GM23338 (cell line): ENCODE results near the gene PHF10. TPM values are rescaled to one million over a fixed set of nuclear protein-coding genes. Genes with fewer than 3 reads are reported as not detected.

ENCODE experiments used
- ATAC-seq: fragments of 200-7000 bp; cut with Tn5 transposase; 3 replicates; pipeline ENCODE4 v1.9.1; 2020
- DNase-seq: peaks from one replicate; pipeline ENCODE4 v3.0.0-alpha.2; 2015; ENCODE audit warnings: low spot score
- H2AFZ ChIP-seq: fragments of 200-600 bp; sonication (generic); 2 replicates; pipeline ENCODE4 v1.8.0; 2016; ENCODE audit warnings: antibody characterized with exemption, mild to moderate bottlenecking, moderate library complexity
- H3F3A ChIP-seq: fragments of 200-600 bp; sonication (generic); replicated peaks from 2 replicates; pipeline ENCODE4 v1.8.0; 2017; ENCODE audit warnings: antibody characterized with exemption, mixed run types, low read depth
- H3K27ac ChIP-seq: fragments of 200-600 bp; sonication (generic); 2 replicates; pipeline ENCODE4 v1.6.1; 2016; ENCODE audit warnings: low read depth
- H3K27me3 ChIP-seq: fragments of 200-600 bp; sonication (generic); 2 replicates; pipeline ENCODE4 v1.8.0; 2016; ENCODE audit warnings: mild to moderate bottlenecking, mixed run types, moderate library complexity; ENCODE audit not compliant: insufficient read depth
- H3K36me3 ChIP-seq: fragments of 200-600 bp; sonication (generic); 2 replicates; pipeline ENCODE4 v1.8.0; 2016; ENCODE audit warnings: mild to moderate bottlenecking; ENCODE audit not compliant: insufficient read depth
- H3K4me1 ChIP-seq: fragments of 200-600 bp; sonication (generic); 2 replicates; pipeline ENCODE4 v1.8.0; 2016; ENCODE audit warnings: mild to moderate bottlenecking, moderate library complexity; ENCODE audit not compliant: insufficient read depth
- H3K4me2 ChIP-seq: fragments of 200-600 bp; sonication (generic); 2 replicates; pipeline ENCODE4 v1.7.1; 2017; ENCODE audit warnings: mixed run types
- H3K4me3 ChIP-seq: fragments of 200-600 bp; sonication (generic); 2 replicates; pipeline ENCODE4 v1.6.1; 2016; ENCODE audit warnings: mixed run types
- H3K79me2 ChIP-seq: fragments of 200-600 bp; sonication (generic); replicated peaks from 2 replicates; pipeline ENCODE4 v1.8.0; 2017; ENCODE audit warnings: mild to moderate bottlenecking; ENCODE audit not compliant: insufficient read depth
- H3K9me2 ChIP-seq: fragments of 200-600 bp; sonication (generic); 2 replicates; pipeline ENCODE4 v1.8.0; 2017; ENCODE audit not compliant: insufficient read depth
- H4K20me1 ChIP-seq: fragments of 200-600 bp; sonication (generic); replicated peaks from 2 replicates; pipeline ENCODE4 v1.8.0; 2017; ENCODE audit warnings: mild to moderate bottlenecking; ENCODE audit not compliant: insufficient read depth
- H3K27ac Mint-ChIP-seq: 2 replicates; pipeline ENCODE4 v1.8.0; 2020; ENCODE audit warnings: inconsistent platforms, mild to moderate bottlenecking, moderate library complexity, mixed read lengths
- H3K27me3 Mint-ChIP-seq: 3 replicates; pipeline ENCODE4 v1.8.0; 2022; ENCODE audit warnings: low read depth, mild to moderate bottlenecking, moderate library complexity, mixed read lengths, inconsistent platforms; ENCODE audit not compliant: insufficient read depth, poor library complexity
- H3K36me3 Mint-ChIP-seq: 3 replicates; pipeline ENCODE4 v1.8.0; 2021; ENCODE audit warnings: low read depth, mild to moderate bottlenecking, inconsistent platforms, moderate library complexity, mixed read lengths
- H3K4me1 Mint-ChIP-seq: 3 replicates; pipeline ENCODE4 v1.8.0; 2020; ENCODE audit warnings: mild to moderate bottlenecking, inconsistent platforms, mixed read lengths
- H3K4me3 Mint-ChIP-seq: 3 replicates; pipeline ENCODE4 v1.8.0; 2021; ENCODE audit warnings: moderate library complexity, mild to moderate bottlenecking, inconsistent platforms, mixed read lengths
- H3K9me3 Mint-ChIP-seq: 3 replicates; pipeline ENCODE4 v1.8.0; 2020; ENCODE audit warnings: moderate library complexity, mild to moderate bottlenecking, inconsistent platforms, mixed read lengths
- ETS1 ChIP-seq: IDR thresholded peaks from 2 replicates; pipeline ENCODE4 v1.6.1; 2016; ENCODE audit warnings: antibody characterized with exemption
- EZH2 ChIP-seq: fragments of 200-600 bp; sonication (generic); IDR thresholded peaks from one replicate; pipeline ENCODE4 v1.8.0; 2017; ENCODE audit warnings: antibody characterized with exemption, mild to moderate bottlenecking, low read depth; ENCODE audit not compliant: unreplicated experiment
- EZH2phosphoT487 ChIP-seq: fragments of 200-600 bp; sonication (generic); IDR thresholded peaks from one replicate; pipeline ENCODE4 v1.8.1; 2018; ENCODE audit warnings: antibody characterized with exemption; ENCODE audit not compliant: unreplicated experiment
- JUNB ChIP-seq: IDR thresholded peaks from one replicate; pipeline ENCODE4 v1.6.1; 2016; ENCODE audit warnings: antibody characterized with exemption; ENCODE audit not compliant: unreplicated experiment
- NANOG ChIP-seq: IDR thresholded peaks from 2 replicates; pipeline ENCODE4 v1.6.1; 2016; ENCODE audit warnings: antibody characterized with exemption, borderline replicate concordance
- REST ChIP-seq: IDR thresholded peaks from one replicate; pipeline ENCODE4 v1.6.1; 2018; ENCODE audit warnings: antibody characterized with exemption; ENCODE audit not compliant: unreplicated experiment
- STAT1 ChIP-seq: IDR thresholded peaks from one replicate; pipeline ENCODE4 v1.6.1; 2016; ENCODE audit warnings: antibody characterized with exemption; ENCODE audit not compliant: unreplicated experiment
- ZNF114 ChIP-seq: fragments of 250-450 bp; sonication (Bioruptor Pico); IDR thresholded peaks from 2 replicates; pipeline ENCODE4 v1.5.0; 2020; ENCODE audit warnings: mild to moderate bottlenecking, moderate library complexity
- ZNF462 ChIP-seq: fragments of 250-450 bp; sonication (Bioruptor Pico); IDR thresholded peaks from 2 replicates; pipeline ENCODE4 v1.5.0; 2020; ENCODE audit warnings: mild to moderate bottlenecking, moderate library complexity
- polyA plus RNA-seq: library from polyadenylated mRNA; unstranded; fragments of >200 nt; fragmentation: Nextera tagmentation; extraction: Ambion mirVana; gene quantifications from 2 replicates; pipeline ENCODE4 v1.2.1, GENCODE V29; 2016
- total RNA-seq: library from RNA; depleted of rRNA; stranded (reverse); fragments of >200 nt; shearing (Covaris generic); gene quantifications from 2 replicates; pipeline ENCODE4 v1.2.3, GENCODE V29; 2014

PHF10 gene
- total and polyA plus RNA-seq, 2 experiments from 2014 or later: 16.5 to 44.7 TPM

GRCh38 chr6:169664227-169664626, 60.1 kb downstream of the PHF10 start:
- H3K36me3 ChIP-seq: peaks cover 18% of the 10 kb centered on the region
- H3K4me1 ChIP-seq: peaks cover 4% of the 10 kb centered on the region; the same call in 1 of the 2 replicates
- H3K9me2 ChIP-seq: no peaks in the 10 kb centered on the region
- peaks cover 5% of the 10 kb centered on the region; the same call in 1 of the 2 replicates for H4K20me1 ChIP-seq
- no peaks in the 10 kb centered on the region for H3F3A ChIP-seq
- H3K27me3 ChIP-seq: no peaks in the 10 kb centered on the region
- H3K27me3 Mint-ChIP-seq: peaks cover 4% of the 10 kb centered on the region
- peaks cover 7% of the 10 kb centered on the region for H3K4me1 Mint-ChIP-seq
- no peak overlapping the region for H2AFZ ChIP-seq
- no peak overlapping the region for H3K27ac Mint-ChIP-seq
- DNase-seq (no peak), ATAC-seq (no peak)
- no peak overlapping the region for H3K4me3 Mint-ChIP-seq
- H3K79me2 ChIP-seq: no peaks in the 10 kb centered on the region
- TF ChIP-seq STAT1 (no peak), ZNF114 (CRISPR knock-in tag) (no peak), EZH2 (no peak), EZH2phosphoT487 (no peak), NANOG (no peak), REST (no peak)
- no peak overlapping the region for H3K27ac ChIP-seq
- H3K4me2 ChIP-seq: no peak overlapping the region
- H3K4me3 ChIP-seq: no peak overlapping the region
- H3K36me3 Mint-ChIP-seq: peaks cover 76% of the 10 kb centered on the region
- H3K9me3 Mint-ChIP-seq: no peaks in the 10 kb centered on the region

GRCh38 chr6:169663468-169663867, 60.8 kb downstream of the PHF10 start:
- no peak overlapping the region; the same call in 2 of the 3 replicates for H3K4me3 Mint-ChIP-seq
- H3K9me3 Mint-ChIP-seq: no peaks in the 10 kb centered on the region; the same call in 2 of the 3 replicates
- Histone ChIP-seq H3K4me3 (no peak overlapping the region), H3K9me2 (no peaks in the 10 kb centered on the region), H3K79me2 (no peaks in the 10 kb centered on the region), H3K36me3 (peaks cover 17% of the 10 kb centered on the region), H3K4me1 (no peaks in the 10 kb centered on the region), H3K4me2 (no peak overlapping the region), H3K27me3 (no peaks in the 10 kb centered on the region), H2AFZ (no peak overlapping the region), H4K20me1 (peaks cover 5% of the 10 kb centered on the region; the same call in 1 of the 2 replicates), H3F3A (no peaks in the 10 kb centered on the region), H3K27ac (no peak overlapping the region)
- H3K27me3 Mint-ChIP-seq: peaks cover 4% of the 10 kb centered on the region
- H3K4me1 Mint-ChIP-seq: peaks cover 5% of the 10 kb centered on the region
- DNase-seq (no peak), ATAC-seq (no peak)
- peaks cover 77% of the 10 kb centered on the region for H3K36me3 Mint-ChIP-seq
- no peak overlapping the region for H3K27ac Mint-ChIP-seq
- no peak for TF ChIP-seq STAT1
- no peak for TF ChIP-seq ETS1
- no peak for TF ChIP-seq ZNF462 (CRISPR knock-in tag)
- no peak for TF ChIP-seq JUNB
